Body of pancreas (tissue), 4 donors: Measurements from ENCODE around the gene MPO. TPM values are rescaled to one million over a fixed set of nuclear protein-coding genes. Genes with fewer than 3 reads are reported as not detected.
A peak's percentile ranks its signal among the peaks of the same experiment; 100 is the strongest.

ENCODE experiments used
- ATAC-seq: fragments of 150-250 bp; one replicate; pipeline ENCODE4 v1.9.1; 2016
- DNase-seq, 4 donors: peaks; one replicate each; pipeline ENCODE4 v3.0.0-alpha.2; 2019
- H3K27ac ChIP-seq, 4 donors: fragments of 200-600 bp; sonication (generic); 1 replicate in 3 of 4; 2 replicates in 1 of 4; pipeline versions ENCODE4 v1.5.1 to v1.6.1; 2016 to 2019; ENCODE audit warnings: mild to moderate bottlenecking in 1 of 4, mixed read lengths in 1 of 4, moderate library complexity in 1 of 4
- H3K27me3 ChIP-seq, 2 donors: fragments of 200-600 bp; sonication (generic); one replicate each; pipeline ENCODE4 v1.6.0; 2016; ENCODE audit warnings: mild to moderate bottlenecking in 1 of 2
- H3K36me3 ChIP-seq, 2 donors: fragments of 200-600 bp; sonication (generic); replicated peaks in 1 of 2; 2 replicates each; pipeline ENCODE4 v1.5.1; 2016; ENCODE audit warnings: low read depth in 2 of 2; ENCODE audit not compliant: insufficient read depth in 1 of 2
- H3K4me1 ChIP-seq: fragments of 200-600 bp; sonication (generic); one replicate; pipeline ENCODE4 v1.6.0; 2016
- H3K4me3 ChIP-seq, 2 donors: fragments of 200-600 bp; sonication (generic); 1 replicate in 1 of 2; 2 replicates in 1 of 2; pipeline ENCODE4 v1.5.1; 2016 to 2019
- H3K9me3 ChIP-seq, 3 donors: fragments of 200-600 bp; sonication (generic); 1 replicate in 2 of 3; 2 replicates in 1 of 3; pipeline ENCODE4 v1.5.1; 2016
- CTCF ChIP-seq, 7 experiments: fragments of 450-650 bp in 4 of 7; fragments of 200-600 bp in 3 of 7; sonication (generic) in 3 of 7; IDR thresholded peaks; one replicate each; pipeline ENCODE4 v1.5.1; 2016 to 2019; ENCODE audit warnings: antibody characterized with exemption in 7 of 7
- POLR2A ChIP-seq, 3 donors: fragments of 450-650 bp; IDR thresholded peaks; one replicate each; pipeline ENCODE4 v1.6.1; 2016; ENCODE audit warnings: antibody characterized with exemption in 3 of 3, mild to moderate bottlenecking in 2 of 3
- WGBS, 2 donors: methylation state at CpG; one replicate each; pipeline ENCODE4 v1.1.5; 2017; 5-methylcytosine and 5-hydroxymethylcytosine counted together
- intact Hi-C: fragments of 100-400 bp; cut with DNase I; formaldehyde crosslinking; loops from one replicate; pipeline ENCODE4 v1.15.1; 2023
- total RNA-seq, 2 donors: library from RNA; depleted of rRNA; stranded (reverse); fragments of >200 nt; gene quantifications; one replicate each; pipeline ENCODE4 v1.1.0, GENCODE V29; 2016

Gene MPO
- total RNA-seq, 2 donors from 2014 or later = not detected

GRCh38 chr17:58277802-58278595 lies 2.7 kb downstream of the MPO start:
- Histone ChIP-seq H3K27ac (no peak overlapping the region), H3K9me3 (no peaks in the 10 kb centered on the region), H3K4me1 (peaks cover 10% of the 10 kb centered on the region), H3K27me3 (no peaks in the 10 kb centered on the region), H3K4me3 (no peak overlapping the region), H3K36me3 (no peaks in the 10 kb centered on the region)
- 69 to 85% methylated on average over 29 to 34 of the region's 36 CpGs for WGBS, 2 donors
- intact Hi-C loops = no loop called here
- TF ChIP-seq POLR2A (IDR thresholded peaks at IDR 0.05) = no peak
- no peak for TF ChIP-seq CTCF (IDR thresholded peaks at IDR 0.05)
- DNase-seq = no peak
- no peak for ATAC-seq

GRCh38 chr17:58277107-58277801 lies 3.5 kb downstream of the MPO start:
- 58 to 70% methylated on average over 5 of the region's 5 CpGs for WGBS, 2 donors
- TF ChIP-seq CTCF (IDR thresholded peaks at IDR 0.05) (peak in 5 of 7 experiments; percentile 14 to 37 (median 30)), POLR2A (IDR thresholded peaks at IDR 0.05) (no peak)
- no peak overlapping the region for H3K4me3 ChIP-seq
- DNase-seq (no peak), ATAC-seq (no peak)
- no peaks in the 10 kb centered on the region for H3K9me3 ChIP-seq
- peaks cover 10% of the 10 kb centered on the region for H3K4me1 ChIP-seq
- H3K27me3 ChIP-seq = no peaks in the 10 kb centered on the region
- intact Hi-C loops = no loop called here
- no peaks in the 10 kb centered on the region for H3K36me3 ChIP-seq
- H3K27ac ChIP-seq = no peak overlapping the region

- DNase-seq = no peak
- no peak for ATAC-seq
- Histone ChIP-seq H3K27me3 (no peaks in the 10 kb centered on the region), H3K27ac (no peak overlapping the region), H3K4me3 (no peak overlapping the region), H3K4me1 (peaks cover 10% of the 10 kb centered on the region), H3K36me3 (no peaks in the 10 kb centered on the region), H3K9me3 (no peaks in the 10 kb centered on the region)
- 35% methylated on average over 2 of the region's 2 CpGs; no CpG with 5 or more reads in 1 of the 2 donors for WGBS, 2 donors
- intact Hi-C loops = no loop called here
- no peak for TF ChIP-seq POLR2A (IDR thresholded peaks at IDR 0.05)
Measured at GRCh38 chr17:58276423-58276822, 4.3 kb downstream of the MPO start.

- TF ChIP-seq POLR2A (IDR thresholded peaks at IDR 0.05) (no peak), CTCF (IDR thresholded peaks at IDR 0.05) (no peak)
- WGBS, 2 donors = 51 to 66% methylated on average over 7 to 10 of the region's 10 CpGs
- Histone ChIP-seq H3K4me3 (no peak overlapping the region), H3K36me3 (no peaks in the 10 kb centered on the region), H3K4me1 (peaks cover 10% of the 10 kb centered on the region), H3K27me3 (no peaks in the 10 kb centered on the region), H3K9me3 (no peaks in the 10 kb centered on the region), H3K27ac (no peak overlapping the region)
- intact Hi-C loops = no loop called here
- DNase-seq = no peak
- no peak for ATAC-seq
Measured at GRCh38 chr17:58275417-58275816, 5.3 kb downstream of the MPO start.

GRCh38 chr17:58273453-58274104 lies 7.2 kb downstream of the MPO start:
- intact Hi-C loops = no loop called here
- Histone ChIP-seq H3K27ac (no peak overlapping the region), H3K4me1 (peaks cover 2% of the 10 kb centered on the region), H3K9me3 (no peaks in the 10 kb centered on the region), H3K36me3 (no peaks in the 10 kb centered on the region), H3K27me3 (no peaks in the 10 kb centered on the region), H3K4me3 (no peak overlapping the region)
- ATAC-seq = no peak
- TF ChIP-seq CTCF (IDR thresholded peaks at IDR 0.05) (no peak), POLR2A (IDR thresholded peaks at IDR 0.05) (no peak)
- 59 to 76% methylated on average over 11 to 13 of the region's 15 CpGs for WGBS, 2 donors
- DNase-seq = no peak
